ENCODE results near the gene VAPA. TPM values are rescaled to one million over a fixed set of nuclear protein-coding genes. Genes with fewer than 3 reads are reported as not detected.

VAPA gene
- total RNA-seq, 2 experiments from 2014 or later: 150 to 159 TPM

GRCh38 chr18:9876212-9876866 lies 37.5 kb upstream of the VAPA start:
- H3K27me3 Mint-ChIP-seq (ENCODE audit: low read depth): peaks cover 6% of the 10 kb centered on the region
- H3K4me3 Mint-ChIP-seq: no peak overlapping the region
- H3K27ac Mint-ChIP-seq: no peak overlapping the region
- intact Hi-C loops (cut with micrococcal nuclease): no loop called here
- peaks cover 7% of the 10 kb centered on the region for H3K4me1 Mint-ChIP-seq (ENCODE audit: low read depth)
- CTCF ChIA-PET: no interaction called here
- no peak for DNase-seq
- H3K9me3 Mint-ChIP-seq: no peaks in the 10 kb centered on the region
- H3K36me3 Mint-ChIP-seq (ENCODE audit: low read depth): no peaks in the 10 kb centered on the region

GRCh38 chr18:9876867-9877654 lies 36.8 kb upstream of the VAPA start:
- H3K4me3 Mint-ChIP-seq: no peak overlapping the region
- H3K36me3 Mint-ChIP-seq (ENCODE audit: low read depth): no peaks in the 10 kb centered on the region
- no peak overlapping the region for H3K27ac Mint-ChIP-seq
- H3K4me1 Mint-ChIP-seq (ENCODE audit: low read depth): peaks cover 7% of the 10 kb centered on the region
- H3K27me3 Mint-ChIP-seq (ENCODE audit: low read depth): peaks cover 6% of the 10 kb centered on the region
- intact Hi-C loops (cut with micrococcal nuclease): no loop called here
- DNase-seq: no peak
- H3K9me3 Mint-ChIP-seq: no peaks in the 10 kb centered on the region
- CTCF ChIA-PET: no interaction called here

DNA sequence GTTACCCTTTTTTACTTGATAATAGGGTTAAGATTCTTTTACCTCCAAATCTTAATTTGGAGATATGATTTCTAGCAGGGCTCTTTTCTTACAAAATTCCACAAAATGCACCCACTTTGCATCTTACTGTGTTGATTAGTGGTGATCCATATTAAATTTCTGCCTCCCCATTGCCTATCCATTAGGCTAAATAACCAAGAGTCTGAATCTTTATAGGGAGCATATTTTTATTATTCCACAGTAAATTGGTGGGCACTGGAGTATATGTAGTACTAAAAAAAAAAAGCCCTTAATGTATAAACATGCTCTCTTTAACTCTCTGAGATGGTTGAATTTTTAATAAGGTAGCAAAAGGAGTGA lies 36.2 kb upstream of the VAPA start:
- CTCF ChIA-PET: no interaction called here
- no peak overlapping the region for H3K27ac Mint-ChIP-seq
- H3K4me1 Mint-ChIP-seq (ENCODE audit: low read depth): peaks cover 7% of the 10 kb centered on the region
- no peak overlapping the region for H3K4me3 Mint-ChIP-seq
- no peak for DNase-seq
- no peaks in the 10 kb centered on the region for H3K9me3 Mint-ChIP-seq
- intact Hi-C loops (cut with micrococcal nuclease): no loop called here
- H3K36me3 Mint-ChIP-seq (ENCODE audit: low read depth): no peaks in the 10 kb centered on the region
- H3K27me3 Mint-ChIP-seq (ENCODE audit: low read depth): peaks cover 6% of the 10 kb centered on the region

- peaks cover 7% of the 10 kb centered on the region for H3K4me1 Mint-ChIP-seq (ENCODE audit: low read depth)
- no peaks in the 10 kb centered on the region for H3K9me3 Mint-ChIP-seq
- no peaks in the 10 kb centered on the region for H3K36me3 Mint-ChIP-seq (ENCODE audit: low read depth)
- H3K27me3 Mint-ChIP-seq (ENCODE audit: low read depth): peaks cover 6% of the 10 kb centered on the region
- H3K27ac Mint-ChIP-seq: no peak overlapping the region
- no peak for DNase-seq
- CTCF ChIA-PET: no interaction called here
- H3K4me3 Mint-ChIP-seq: no peak overlapping the region
- intact Hi-C loops (cut with micrococcal nuclease): no loop called here
Measured at GRCh38 chr18:9878095-9878494, 35.7 kb upstream of the VAPA start.

DNA sequence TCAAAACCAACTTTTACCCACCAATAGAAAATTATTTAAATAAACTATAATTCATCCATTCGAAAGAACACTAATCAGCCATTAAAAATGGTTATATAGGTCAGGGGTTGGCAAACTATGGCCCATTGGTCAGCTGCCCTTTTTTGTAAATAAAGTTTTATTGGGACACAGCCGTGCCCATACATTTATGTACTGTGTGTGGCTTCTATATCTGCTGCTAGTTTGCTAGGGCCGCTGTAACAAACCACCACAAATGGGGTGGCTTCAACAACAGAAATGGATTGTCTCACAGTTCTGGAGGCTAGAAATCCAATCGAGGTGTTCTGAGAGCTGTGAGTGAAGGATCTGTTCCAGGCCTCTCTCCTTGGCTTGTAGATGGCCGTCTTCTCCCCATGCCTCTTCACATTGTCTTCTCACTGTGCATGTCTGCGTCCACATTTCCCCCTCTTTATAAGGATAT lies 35.0 kb upstream of the VAPA start:
- CTCF ChIA-PET: no interaction called here
- Mint-ChIP-seq H3K27me3 (ENCODE audit: low read depth) (peaks cover 6% of the 10 kb centered on the region), H3K9me3 (no peaks in the 10 kb centered on the region), H3K4me1 (ENCODE audit: low read depth) (peaks cover 7% of the 10 kb centered on the region), H3K36me3 (ENCODE audit: low read depth) (no peaks in the 10 kb centered on the region), H3K27ac (no peak overlapping the region), H3K4me3 (no peak overlapping the region)
- DNase-seq: no peak
- intact Hi-C loops (cut with micrococcal nuclease): no loop called here

- Mint-ChIP-seq H3K4me3 (no peak overlapping the region), H3K9me3 (no peaks in the 10 kb centered on the region), H3K4me1 (ENCODE audit: low read depth) (no peaks in the 10 kb centered on the region), H3K27me3 (ENCODE audit: low read depth) (no peaks in the 10 kb centered on the region), H3K36me3 (ENCODE audit: low read depth) (no peaks in the 10 kb centered on the region), H3K27ac (no peak overlapping the region)
- no peak for DNase-seq
- CTCF ChIA-PET: no interaction called here
- intact Hi-C loops (cut with micrococcal nuclease): no loop called here
Measured at GRCh38 chr18:9884090-9884489, 29.7 kb upstream of the VAPA start.

GRCh38 chr18:9884532-9885140 lies 29.2 kb upstream of the VAPA start:
- intact Hi-C loops (cut with micrococcal nuclease): no loop called here
- no peak overlapping the region for H3K27ac Mint-ChIP-seq
- no peaks in the 10 kb centered on the region for H3K9me3 Mint-ChIP-seq
- H3K36me3 Mint-ChIP-seq (ENCODE audit: low read depth): no peaks in the 10 kb centered on the region
- no peak overlapping the region for H3K4me3 Mint-ChIP-seq
- no peak for DNase-seq
- CTCF ChIA-PET: no interaction called here
- H3K4me1 Mint-ChIP-seq (ENCODE audit: low read depth): no peaks in the 10 kb centered on the region
- H3K27me3 Mint-ChIP-seq (ENCODE audit: low read depth): no peaks in the 10 kb centered on the region

GRCh38 chr18:9885170-9886004 lies 28.4 kb upstream of the VAPA start, which contains the start of gene TXNDC2:
TSS of gene TXNDC2 (plus strand) at chr18:9885973. CDS start at chr18:9886681, 708 bp downstream.
- intact Hi-C loops (cut with micrococcal nuclease): no loop called here
- H3K36me3 Mint-ChIP-seq (ENCODE audit: low read depth): no peaks in the 10 kb centered on the region
- H3K9me3 Mint-ChIP-seq: no peaks in the 10 kb centered on the region
- H3K4me3 Mint-ChIP-seq: no peak within 1 kb of the TSS
- no peak within 1 kb of the TSS for H3K27ac Mint-ChIP-seq
- CTCF ChIA-PET: interaction anchor here (0.7 to 0.8 kb wide), 2 partner anchors 67 to 329 kb away, joined by 3 read pairs; no protein-coding TSS in a partner anchor
- no peaks in the 10 kb centered on the region for H3K27me3 Mint-ChIP-seq (ENCODE audit: low read depth)
- DNase-seq: no peak
- no peaks in the 10 kb centered on the region for H3K4me1 Mint-ChIP-seq (ENCODE audit: low read depth)

GRCh38 chr18:9886005-9886348 lies 27.8 kb upstream of the VAPA start:
- CTCF ChIA-PET: interaction anchor here (0.7 to 0.8 kb wide), 2 partner anchors 66 to 328 kb away, joined by 3 read pairs; no protein-coding TSS in a partner anchor

DNA sequence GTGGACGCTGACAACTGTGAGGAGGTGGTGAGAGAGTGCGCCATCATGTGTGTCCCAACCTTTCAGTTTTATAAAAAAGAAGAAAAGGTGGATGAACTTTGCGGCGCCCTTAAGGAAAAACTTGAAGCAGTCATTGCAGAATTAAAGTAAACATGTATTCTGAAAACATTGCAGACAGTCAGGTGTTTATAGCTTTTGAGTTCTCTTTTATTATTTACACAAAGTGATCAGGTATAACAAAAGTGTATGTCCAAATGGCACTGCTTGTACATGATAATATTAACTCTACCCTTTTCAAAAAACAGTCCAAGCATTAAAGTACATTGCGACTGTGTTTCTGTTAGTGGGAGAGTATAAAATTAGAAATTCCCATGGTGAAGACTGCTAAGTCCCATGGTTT lies 25.8 kb upstream of the VAPA start:
- no peaks in the 10 kb centered on the region for H3K36me3 Mint-ChIP-seq (ENCODE audit: low read depth)
- no peaks in the 10 kb centered on the region for H3K9me3 Mint-ChIP-seq
- DNase-seq: no peak
- no peak overlapping the region for H3K4me3 Mint-ChIP-seq
- H3K27ac Mint-ChIP-seq: no peak overlapping the region
- no peaks in the 10 kb centered on the region for H3K27me3 Mint-ChIP-seq (ENCODE audit: low read depth)
- CTCF ChIA-PET: interaction anchor here (0.9 kb wide), 1 partner anchor 18 kb away, joined by 3 read pairs; no protein-coding TSS in a partner anchor
- intact Hi-C loops (cut with micrococcal nuclease): no loop called here
- no peaks in the 10 kb centered on the region for H3K4me1 Mint-ChIP-seq (ENCODE audit: low read depth)

More at GRCh38 chr18:9886005-9886348, 27.8 kb upstream of the VAPA start:
- no peak overlapping the region for H3K27ac Mint-ChIP-seq
- no peaks in the 10 kb centered on the region for H3K4me1 Mint-ChIP-seq (ENCODE audit: low read depth)
- no peaks in the 10 kb centered on the region for H3K27me3 Mint-ChIP-seq (ENCODE audit: low read depth)
- no peaks in the 10 kb centered on the region for H3K36me3 Mint-ChIP-seq (ENCODE audit: low read depth)
- H3K4me3 Mint-ChIP-seq: no peak overlapping the region
- DNase-seq: no peak
- intact Hi-C loops (cut with micrococcal nuclease): no loop called here
- no peaks in the 10 kb centered on the region for H3K9me3 Mint-ChIP-seq

DNA sequence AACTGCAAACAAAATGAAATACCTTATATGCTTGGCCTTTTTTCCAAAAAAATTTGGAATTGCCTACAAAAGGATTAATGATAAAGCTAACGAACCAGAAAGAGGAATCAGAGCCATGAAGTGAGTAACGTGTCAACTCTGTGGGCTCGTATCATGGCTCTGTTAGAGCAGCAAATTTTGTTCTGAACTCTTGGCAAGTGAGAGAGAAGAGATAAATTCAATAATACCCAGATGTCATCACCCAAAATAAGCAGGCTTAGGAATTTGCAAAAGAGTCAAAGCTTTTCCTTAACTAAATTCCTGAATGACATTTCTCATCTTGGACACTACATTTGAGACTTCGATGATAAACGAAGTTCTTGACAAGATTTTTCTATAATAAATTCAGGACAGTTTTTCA lies 23.6 kb upstream of the VAPA start:
- Mint-ChIP-seq H3K4me1 (ENCODE audit: low read depth) (no peaks in the 10 kb centered on the region), H3K36me3 (ENCODE audit: low read depth) (no peaks in the 10 kb centered on the region), H3K9me3 (no peaks in the 10 kb centered on the region), H3K27ac (no peak overlapping the region), H3K27me3 (ENCODE audit: low read depth) (no peaks in the 10 kb centered on the region), H3K4me3 (no peak overlapping the region)
- CTCF ChIA-PET: no interaction called here
- intact Hi-C loops (cut with micrococcal nuclease): no loop called here
- no peak for DNase-seq

DNA sequence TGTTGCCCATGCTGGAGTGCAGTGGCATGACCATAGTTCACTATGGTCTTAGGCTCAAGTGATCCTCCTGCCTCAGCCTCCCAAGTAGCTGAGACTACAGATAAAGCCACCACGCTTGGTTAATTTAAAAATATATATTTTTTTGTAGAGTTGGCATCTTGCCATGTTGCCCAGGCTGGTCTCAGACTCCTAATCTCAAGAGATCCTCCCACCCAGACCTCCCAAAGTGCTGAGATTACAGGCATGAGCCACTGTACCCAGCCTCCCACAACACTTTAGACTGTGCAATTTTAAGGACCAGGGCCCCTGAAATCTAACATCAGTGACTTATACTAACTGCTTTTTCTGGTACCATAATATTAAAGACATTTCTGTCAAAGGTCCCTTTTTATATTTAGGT lies 22.9 kb upstream of the VAPA start:
- DNase-seq: no peak
- Mint-ChIP-seq H3K36me3 (ENCODE audit: low read depth) (no peaks in the 10 kb centered on the region), H3K27me3 (ENCODE audit: low read depth) (no peaks in the 10 kb centered on the region), H3K4me3 (no peak overlapping the region), H3K27ac (no peak overlapping the region), H3K9me3 (no peaks in the 10 kb centered on the region), H3K4me1 (ENCODE audit: low read depth) (no peaks in the 10 kb centered on the region)
- CTCF ChIA-PET: no interaction called here
- intact Hi-C loops (cut with micrococcal nuclease): no loop called here

All from activated naive CD4-positive, alpha-beta T cell treated with anti-CD3 and anti-CD28 coated beads for 36 hours (primary cell).